Coronary artery (tissue), 2 donors: ENCODE data around the gene PAPPA2.

Experiments used
- DNase-seq: peaks from one replicate; pipeline ENCODE4 v3.0.0-alpha.2; 2017; ENCODE audit warnings: low spot score
- H3K27ac ChIP-seq, 2 donors: fragments of 200-600 bp; sonication (generic); one replicate each; pipeline ENCODE4 v1.5.1; 2016 to 2019
- H3K4me3 ChIP-seq: fragments of 200-600 bp; sonication (generic); 2 replicates; pipeline ENCODE4 v1.5.1; 2016; ENCODE audit warnings: mild to moderate bottlenecking, moderate library complexity
- CTCF ChIP-seq: fragments of 200-600 bp; sonication (generic); IDR thresholded peaks from one replicate; pipeline ENCODE4 v1.5.1; 2019; ENCODE audit warnings: antibody characterized with exemption

The PAPPA2 gene

GRCh38 chr1:176466514-176466913 lies 3.5 kb downstream of the PAPPA2 start:
- H3K4me3 ChIP-seq, result no peak overlapping the region
- no peak overlapping the region for H3K27ac ChIP-seq
- no peak for TF ChIP-seq CTCF
- no peak for DNase-seq

GRCh38 chr1:176469450-176470010 lies 6.6 kb downstream of the PAPPA2 start:
- H3K27ac ChIP-seq, result no peak overlapping the region
- TF ChIP-seq CTCF, result no peak
- no peak for DNase-seq
- H3K4me3 ChIP-seq, result no peak overlapping the region

GRCh38 chr1:176471338-176472121 lies 8.6 kb downstream of the PAPPA2 start:
- H3K27ac ChIP-seq, result no peak overlapping the region
- DNase-seq, result no peak
- no peak for TF ChIP-seq CTCF
- H3K4me3 ChIP-seq, result no peak overlapping the region

- DNase-seq, result no peak
Measured at GRCh38 chr1:176479971-176480370, 17.0 kb downstream of the PAPPA2 start.

GRCh38 chr1:176480750-176481149 lies 17.8 kb downstream of the PAPPA2 start:
- H3K4me3 ChIP-seq, result no peak overlapping the region
- no peak for DNase-seq
- no peak for TF ChIP-seq CTCF

More at GRCh38 chr1:176479971-176480370, 17.0 kb downstream of the PAPPA2 start:
- no peak for TF ChIP-seq CTCF
- H3K27ac ChIP-seq, result no peak overlapping the region
- no peak overlapping the region for H3K4me3 ChIP-seq

GRCh38 chr1:176485083-176485482 lies 22.1 kb downstream of the PAPPA2 start:
- H3K4me3 ChIP-seq, result no peak overlapping the region
- DNase-seq, result no peak
- TF ChIP-seq CTCF, result no peak
- no peak overlapping the region for H3K27ac ChIP-seq

More at GRCh38 chr1:176480750-176481149, 17.8 kb downstream of the PAPPA2 start:
- H3K27ac ChIP-seq, result no peak overlapping the region

- Histone ChIP-seq H3K27ac (no peak overlapping the region), H3K4me3 (no peak overlapping the region)
- DNase-seq, result no peak
- no peak for TF ChIP-seq CTCF
Measured at GRCh38 chr1:176494436-176494835, 31.5 kb downstream of the PAPPA2 start.
